SH-SY5Y (cell line): Measurements from ENCODE around the gene FN3KRP.

Experiments
- GATA2 ChIP-seq: IDR thresholded peaks from 2 replicates; pipeline ENCODE4 v1.6.1; 2011; ENCODE audit warnings: mild to moderate bottlenecking, low read depth, low read length
- GATA3 ChIP-seq: IDR thresholded peaks from 2 replicates; pipeline ENCODE4 v1.6.1; 2011; ENCODE audit warnings: low read depth, mild to moderate bottlenecking, low read length, moderate library complexity

FN3KRP gene

GRCh38 chr17:82681547-82681946 is 35.0 kb upstream of the FN3KRP start:
- TF ChIP-seq GATA3 (no peak), GATA2 (no peak)

- TF ChIP-seq GATA3, result no peak
These were observed 33.0 kb upstream of the FN3KRP start for GRCh38 chr17:82683534-82683933.

- TF ChIP-seq GATA2 (no peak), GATA3 (no peak)
These were observed 32.2 kb upstream of the FN3KRP start for GRCh38 chr17:82684228-82684841.

GRCh38 chr17:82685291-82685690 is 31.2 kb upstream of the FN3KRP start:
- TF ChIP-seq GATA2 (no peak), GATA3 (no peak)

GRCh38 chr17:82686366-82687324 is 29.9 kb upstream of the FN3KRP start:
- TF ChIP-seq GATA3 (no peak), GATA2 (no peak)

- TF ChIP-seq GATA3 (no peak), GATA2 (no peak)
These were observed 29.1 kb upstream of the FN3KRP start for GRCh38 chr17:82687375-82687861.

- no peak for TF ChIP-seq GATA2
- no peak for TF ChIP-seq GATA3
These were observed 28.6 kb upstream of the FN3KRP start for GRCh38 chr17:82687871-82688270.

- no peak for TF ChIP-seq GATA2
- TF ChIP-seq GATA3, result no peak
These were observed 27.4 kb upstream of the FN3KRP start for GRCh38 chr17:82689077-82689476.

- TF ChIP-seq GATA3 (no peak), GATA2 (no peak)
These were observed 25.6 kb upstream of the FN3KRP start for GRCh38 chr17:82690786-82691489.

GRCh38 chr17:82691714-82692113 is 24.8 kb upstream of the FN3KRP start:
- TF ChIP-seq GATA2 (no peak), GATA3 (no peak)

GRCh38 chr17:82692268-82692667 is 24.2 kb upstream of the FN3KRP start:
- no peak for TF ChIP-seq GATA2
- TF ChIP-seq GATA3, result no peak

- TF ChIP-seq GATA2, result no peak
- TF ChIP-seq GATA3, result no peak
These were observed 23.2 kb upstream of the FN3KRP start for GRCh38 chr17:82693168-82693867.

- TF ChIP-seq GATA3, result no peak
- TF ChIP-seq GATA2, result no peak
These were observed 21.9 kb upstream of the FN3KRP start for GRCh38 chr17:82694647-82695046.

GRCh38 chr17:82696259-82696658 is 20.2 kb upstream of the FN3KRP start:
- TF ChIP-seq GATA2, result no peak
- TF ChIP-seq GATA3, result no peak
